Activated naive CD8-positive, alpha-beta T cell (primary cell): ENCODE measurements around the gene FRK.

Experiments used
- H3K27ac Mint-ChIP-seq: one replicate; pipeline ENCODE4 v1.8.0; 2021; ENCODE audit warnings: mixed read lengths
- H3K27me3 Mint-ChIP-seq: one replicate; pipeline ENCODE4 v1.8.0; 2021; ENCODE audit warnings: mixed read lengths
- H3K36me3 Mint-ChIP-seq: one replicate; pipeline ENCODE4 v1.8.0; 2021; ENCODE audit warnings: mixed read lengths
- H3K4me1 Mint-ChIP-seq: one replicate; pipeline ENCODE4 v1.8.0; 2021; ENCODE audit warnings: low read depth, mixed read lengths
- H3K4me3 Mint-ChIP-seq: one replicate; pipeline ENCODE4 v1.8.0; 2021; ENCODE audit warnings: mild to moderate bottlenecking, mixed read lengths
- H3K9me3 Mint-ChIP-seq: one replicate; pipeline ENCODE4 v1.8.0; 2021; ENCODE audit warnings: low read depth, mixed read lengths

The FRK gene

GRCh38 chr6:116090251-116090650 lies 29.6 kb upstream of the FRK start:
- no peak overlapping the region for H3K27ac Mint-ChIP-seq
- no peak overlapping the region for H3K4me3 Mint-ChIP-seq
- H3K27me3 Mint-ChIP-seq = no peaks in the 10 kb centered on the region
- H3K36me3 Mint-ChIP-seq = peaks cover 3% of the 10 kb centered on the region
- H3K9me3 Mint-ChIP-seq = no peaks in the 10 kb centered on the region
- H3K4me1 Mint-ChIP-seq = peaks cover 3% of the 10 kb centered on the region

- H3K27me3 Mint-ChIP-seq = peaks cover 2% of the 10 kb centered on the region
- H3K4me1 Mint-ChIP-seq = peaks cover 3% of the 10 kb centered on the region
- no peaks in the 10 kb centered on the region for H3K9me3 Mint-ChIP-seq
- no peaks in the 10 kb centered on the region for H3K36me3 Mint-ChIP-seq
- no peak overlapping the region for H3K27ac Mint-ChIP-seq
- H3K4me3 Mint-ChIP-seq = no peak overlapping the region
Observed at GRCh38 chr6:116088946-116089345, 28.3 kb upstream of the FRK start.

DNA sequence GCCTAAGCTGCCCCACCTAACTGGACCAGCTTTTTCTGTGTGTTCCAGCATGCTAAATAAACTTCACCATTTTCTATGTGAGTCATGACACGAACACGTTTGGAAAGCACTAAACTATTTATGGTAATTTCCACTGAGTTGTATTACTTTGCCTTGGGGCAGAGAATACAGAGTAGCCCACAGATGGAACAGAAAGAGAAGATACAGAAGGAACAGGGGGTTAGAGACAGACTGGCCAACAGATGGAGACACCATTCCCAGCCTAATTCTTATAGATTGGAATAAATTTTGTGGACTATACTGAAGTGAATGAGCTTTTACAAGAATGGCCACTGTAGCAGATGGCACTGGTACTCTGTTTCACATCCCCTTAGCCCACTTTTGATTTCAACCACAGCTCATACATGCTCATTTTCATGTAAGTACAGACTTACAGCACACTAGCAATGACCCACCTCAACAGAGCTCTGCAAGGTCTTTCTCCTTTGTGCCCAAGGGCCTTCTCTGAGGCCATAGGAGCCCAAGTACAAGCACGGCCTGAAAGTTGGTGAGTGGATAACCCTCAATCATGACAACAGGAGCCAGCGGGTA lies 26.8 kb upstream of the FRK start:
- H3K9me3 Mint-ChIP-seq = no peaks in the 10 kb centered on the region

DNA sequence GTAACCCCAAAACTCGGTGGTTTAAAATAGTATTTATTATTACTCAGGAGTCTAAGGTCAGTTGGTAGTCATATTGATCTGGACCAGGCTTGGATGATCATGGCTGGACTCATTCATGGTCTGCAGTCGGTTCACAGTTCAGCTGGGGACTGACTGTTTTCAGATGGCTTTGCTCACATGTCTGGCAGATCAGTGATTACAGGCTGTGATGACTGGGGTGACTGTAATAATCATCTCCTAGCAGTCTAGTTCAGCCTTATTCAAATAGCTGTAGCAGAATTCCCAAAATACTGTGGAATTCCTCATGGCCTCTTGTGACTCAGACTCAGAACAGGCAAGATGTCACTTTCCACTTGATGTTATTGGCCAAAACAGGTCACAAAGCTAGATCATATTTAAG lies 23.6 kb upstream of the FRK start:
- H3K4me3 Mint-ChIP-seq = no peak overlapping the region
- no peaks in the 10 kb centered on the region for H3K9me3 Mint-ChIP-seq
- H3K27me3 Mint-ChIP-seq = peaks cover 16% of the 10 kb centered on the region
- H3K36me3 Mint-ChIP-seq = no peaks in the 10 kb centered on the region
- H3K4me1 Mint-ChIP-seq = no peaks in the 10 kb centered on the region
- H3K27ac Mint-ChIP-seq = no peak overlapping the region

More for the DNA sequence above, 26.8 kb upstream of the FRK start:
- peaks cover 3% of the 10 kb centered on the region for H3K4me1 Mint-ChIP-seq
- H3K36me3 Mint-ChIP-seq = no peaks in the 10 kb centered on the region
- H3K27ac Mint-ChIP-seq = no peak overlapping the region
- H3K27me3 Mint-ChIP-seq = peaks cover 5% of the 10 kb centered on the region
- no peak overlapping the region for H3K4me3 Mint-ChIP-seq

- Mint-ChIP-seq H3K4me1 (no peaks in the 10 kb centered on the region), H3K27ac (no peak overlapping the region), H3K27me3 (peaks cover 21% of the 10 kb centered on the region), H3K36me3 (no peaks in the 10 kb centered on the region), H3K4me3 (no peak overlapping the region), H3K9me3 (no peaks in the 10 kb centered on the region)
Observed at GRCh38 chr6:116083052-116083451, 22.4 kb upstream of the FRK start.

GRCh38 chr6:116078945-116079344 lies 18.3 kb upstream of the FRK start:
- Mint-ChIP-seq H3K4me1 (no peaks in the 10 kb centered on the region), H3K36me3 (no peaks in the 10 kb centered on the region), H3K4me3 (no peak overlapping the region), H3K27me3 (peaks cover 18% of the 10 kb centered on the region), H3K27ac (no peak overlapping the region), H3K9me3 (no peaks in the 10 kb centered on the region)

DNA sequence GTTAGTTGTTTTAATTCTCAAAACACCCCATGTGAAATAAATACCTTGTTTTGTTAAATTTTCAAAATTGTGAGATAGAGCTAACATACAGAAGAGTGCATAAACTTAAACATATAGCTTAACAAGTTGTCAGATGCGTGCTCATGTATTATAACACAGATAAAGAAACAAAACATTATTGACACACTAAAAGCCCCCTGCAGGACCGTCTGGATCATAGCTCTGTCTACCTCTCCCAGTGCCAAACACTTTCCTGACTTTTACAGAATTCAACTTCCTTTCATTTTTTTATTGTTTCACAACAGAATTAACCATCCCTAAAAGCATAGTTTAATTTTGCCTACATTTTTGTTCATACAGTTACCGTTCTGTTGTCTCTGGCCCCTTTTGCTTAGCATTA lies 17.8 kb upstream of the FRK start:
- Mint-ChIP-seq H3K27me3 (peaks cover 18% of the 10 kb centered on the region), H3K4me1 (no peaks in the 10 kb centered on the region), H3K36me3 (no peaks in the 10 kb centered on the region), H3K27ac (no peak overlapping the region), H3K9me3 (no peaks in the 10 kb centered on the region), H3K4me3 (no peak overlapping the region)

- Mint-ChIP-seq H3K36me3 (no peaks in the 10 kb centered on the region), H3K4me3 (no peak overlapping the region), H3K9me3 (no peaks in the 10 kb centered on the region), H3K27me3 (peaks cover 5% of the 10 kb centered on the region), H3K27ac (no peak overlapping the region), H3K4me1 (no peaks in the 10 kb centered on the region)
Observed at GRCh38 chr6:116074732-116075390, 14.2 kb upstream of the FRK start.

DNA sequence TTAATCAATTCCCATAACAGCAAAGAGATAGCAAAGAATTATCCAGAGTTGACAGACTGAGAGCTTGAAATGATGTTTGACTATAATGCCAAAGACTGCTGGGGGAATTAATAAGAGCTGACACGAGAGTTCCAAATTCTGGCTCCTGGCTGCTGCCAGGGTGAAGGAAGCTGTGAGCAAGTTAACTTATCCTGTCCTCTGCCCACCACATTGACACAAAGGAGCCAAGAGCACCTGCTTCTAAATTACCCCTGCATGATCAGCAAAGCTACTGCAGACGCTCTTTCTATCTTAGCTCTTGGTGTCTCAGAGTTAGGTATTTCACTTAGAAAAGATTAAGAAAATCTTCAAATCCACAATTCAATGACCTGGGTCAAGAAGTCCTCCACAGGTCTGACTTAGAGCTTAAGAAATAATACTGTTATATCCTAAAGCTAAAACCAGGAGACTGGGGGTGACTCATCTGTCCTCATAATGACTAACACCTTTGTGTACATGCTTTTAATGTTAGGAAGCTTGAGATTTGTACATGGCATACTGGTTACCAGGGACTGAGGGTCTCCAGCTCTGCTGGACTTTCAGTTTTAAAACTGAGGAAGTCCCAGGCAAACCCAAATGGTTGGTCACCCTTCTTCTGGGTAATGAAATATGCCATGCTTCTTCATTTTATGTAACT lies 13.2 kb upstream of the FRK start:
- Mint-ChIP-seq H3K27me3 (peaks cover 5% of the 10 kb centered on the region), H3K4me1 (no peaks in the 10 kb centered on the region), H3K4me3 (no peak overlapping the region), H3K36me3 (no peaks in the 10 kb centered on the region), H3K27ac (no peak overlapping the region), H3K9me3 (no peaks in the 10 kb centered on the region)

DNA sequence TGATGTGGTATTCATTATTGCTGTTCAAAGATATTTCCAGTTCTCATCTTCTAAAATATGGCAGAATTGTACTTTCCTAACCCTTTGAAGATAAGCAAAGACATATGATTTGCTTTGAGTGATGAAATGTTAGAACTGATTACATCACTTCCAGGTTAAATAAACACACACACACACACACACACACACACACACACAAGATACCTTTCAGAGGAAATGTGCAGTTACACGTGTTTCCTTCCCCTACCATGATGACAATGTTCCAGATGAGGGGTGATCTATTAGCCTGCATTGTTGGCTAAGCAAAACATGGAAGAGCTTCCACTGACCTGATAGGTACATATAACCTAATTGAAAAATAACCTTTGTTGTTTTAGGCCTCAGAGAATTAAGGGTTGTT lies 11.7 kb upstream of the FRK start:
- Mint-ChIP-seq H3K36me3 (no peaks in the 10 kb centered on the region), H3K27ac (no peak overlapping the region), H3K4me1 (no peaks in the 10 kb centered on the region), H3K27me3 (no peaks in the 10 kb centered on the region), H3K4me3 (no peak overlapping the region), H3K9me3 (no peaks in the 10 kb centered on the region)

DNA sequence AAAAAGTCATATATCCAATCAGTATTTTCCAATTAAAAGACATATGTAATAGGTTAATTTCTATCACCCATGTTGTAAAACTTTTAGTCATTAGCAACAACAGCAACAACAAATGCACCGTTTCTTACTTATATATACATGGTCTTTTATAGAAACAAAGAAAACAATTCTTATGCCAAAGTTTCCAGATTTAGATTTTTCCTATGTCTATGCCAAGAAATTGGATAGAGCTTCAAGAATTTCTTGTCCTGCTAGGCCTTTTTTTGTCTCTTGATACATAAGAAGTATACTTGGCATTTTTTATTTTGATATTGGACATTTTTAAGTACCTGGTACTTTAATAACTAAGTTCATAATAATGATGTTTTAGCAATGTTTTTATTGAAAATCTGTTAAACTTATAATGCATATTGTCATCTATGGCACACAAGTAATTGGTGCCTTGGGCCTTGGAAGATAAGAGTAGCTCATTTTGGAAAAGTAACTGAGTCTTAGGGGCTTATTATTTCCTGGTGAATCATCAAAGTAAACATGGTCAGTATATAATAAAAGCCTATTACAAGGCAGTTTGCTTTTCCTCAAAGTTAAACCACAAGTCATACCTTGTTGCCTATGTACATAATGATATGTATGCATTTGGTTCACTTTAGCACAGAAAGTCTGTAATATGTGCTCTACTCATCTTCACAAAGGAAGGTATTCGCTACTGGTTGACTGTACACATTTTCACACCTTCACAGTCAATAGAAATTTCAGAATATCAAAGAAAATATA lies 10.1 kb upstream of the FRK start:
- Mint-ChIP-seq H3K27me3 (peaks cover 4% of the 10 kb centered on the region), H3K4me1 (no peaks in the 10 kb centered on the region), H3K9me3 (no peaks in the 10 kb centered on the region), H3K4me3 (no peak overlapping the region), H3K36me3 (no peaks in the 10 kb centered on the region), H3K27ac (no peak overlapping the region)

DNA sequence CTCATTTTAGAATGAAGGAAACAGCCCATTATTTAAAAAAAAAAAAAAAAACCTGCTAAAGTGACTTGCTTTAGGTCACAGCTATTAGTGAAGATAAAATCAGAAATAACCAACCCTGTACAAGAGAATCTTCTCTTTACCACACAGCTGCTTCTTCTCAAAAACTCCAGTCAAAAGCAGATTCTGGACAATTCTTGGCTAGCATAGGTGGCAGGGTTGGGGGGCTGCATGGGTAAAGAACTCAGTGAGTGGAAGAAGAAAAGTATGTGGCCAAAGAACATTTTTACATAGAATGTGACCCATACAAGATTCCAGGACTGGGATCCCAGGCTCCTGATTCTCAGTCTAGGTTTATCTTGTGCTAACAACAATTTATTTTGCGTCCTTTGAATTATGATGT lies 9.4 kb upstream of the FRK start:
- H3K27me3 Mint-ChIP-seq = peaks cover 4% of the 10 kb centered on the region
- no peaks in the 10 kb centered on the region for H3K36me3 Mint-ChIP-seq
- H3K4me3 Mint-ChIP-seq = no peak overlapping the region
- H3K4me1 Mint-ChIP-seq = no peaks in the 10 kb centered on the region
- H3K27ac Mint-ChIP-seq = no peak overlapping the region
- H3K9me3 Mint-ChIP-seq = no peaks in the 10 kb centered on the region

GRCh38 chr6:116066789-116067188 lies 6.1 kb upstream of the FRK start:
- no peaks in the 10 kb centered on the region for H3K4me1 Mint-ChIP-seq
- no peaks in the 10 kb centered on the region for H3K36me3 Mint-ChIP-seq
- no peak overlapping the region for H3K27ac Mint-ChIP-seq
- no peaks in the 10 kb centered on the region for H3K9me3 Mint-ChIP-seq
- H3K27me3 Mint-ChIP-seq = peaks cover 6% of the 10 kb centered on the region
- H3K4me3 Mint-ChIP-seq = no peak overlapping the region

DNA sequence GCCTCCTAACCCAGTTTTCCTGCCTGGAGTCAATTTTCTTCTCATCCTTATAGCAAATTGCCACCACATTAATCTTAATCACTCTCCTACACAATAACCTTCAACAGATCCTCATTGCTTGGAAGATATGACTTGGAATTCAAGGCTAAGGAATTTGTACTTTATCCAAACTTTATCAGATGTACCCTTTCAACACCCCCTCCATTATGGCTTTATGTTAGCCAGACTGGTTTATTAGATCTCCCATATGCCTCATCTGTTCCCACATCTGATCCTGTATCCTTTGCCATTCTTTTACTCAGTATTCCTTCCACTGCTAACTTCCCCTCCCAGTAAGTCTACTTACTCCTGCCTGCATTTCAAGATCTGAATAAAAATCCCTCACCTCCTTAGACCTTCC lies 4.0 kb upstream of the FRK start:
- no peaks in the 10 kb centered on the region for H3K4me1 Mint-ChIP-seq
- no peaks in the 10 kb centered on the region for H3K9me3 Mint-ChIP-seq
- H3K27ac Mint-ChIP-seq = no peak overlapping the region
- H3K27me3 Mint-ChIP-seq = peaks cover 12% of the 10 kb centered on the region
- no peaks in the 10 kb centered on the region for H3K36me3 Mint-ChIP-seq
- no peak overlapping the region for H3K4me3 Mint-ChIP-seq

DNA sequence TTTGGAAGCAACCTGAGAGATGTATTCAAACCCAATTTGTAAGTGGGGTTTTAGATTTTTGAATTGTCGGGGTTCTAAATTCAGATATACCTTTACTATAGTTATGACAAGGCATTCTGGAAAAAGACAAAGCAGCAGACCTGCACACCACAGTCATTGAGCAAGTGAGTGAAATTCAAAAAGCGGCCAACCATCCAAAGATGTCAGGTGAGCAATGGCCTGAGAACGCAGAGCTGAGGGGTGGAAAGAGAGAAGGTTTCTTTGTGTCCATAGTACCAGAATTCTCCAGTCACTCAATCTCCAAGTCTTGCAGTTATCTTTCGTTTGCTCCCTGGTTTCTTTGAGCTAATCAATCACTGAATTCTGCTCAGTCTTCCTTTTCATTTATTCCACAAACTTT lies 1.8 kb upstream of the FRK start:
- H3K9me3 Mint-ChIP-seq = no peaks in the 10 kb centered on the region
- no peaks in the 10 kb centered on the region for H3K4me1 Mint-ChIP-seq
- H3K4me3 Mint-ChIP-seq = no peak overlapping the region
- H3K36me3 Mint-ChIP-seq = no peaks in the 10 kb centered on the region
- H3K27me3 Mint-ChIP-seq = peaks cover 13% of the 10 kb centered on the region
- H3K27ac Mint-ChIP-seq = no peak overlapping the region
